MM.1S (cell line): ENCODE measurements around the gene RSPH4A.
"Not testable (repeated sequence)": the region's sequence is repeated elsewhere in the genome, so short reads cannot be mapped to it uniquely, and the experiment has no call there.

ENCODE experiments used
- DNase-seq: peaks from one replicate; pipeline ENCODE4 v3.0.0-alpha.2; 2015
- H2AFZ ChIP-seq: fragments of 300-600 bp; sonication (generic); 2 replicates; pipeline ENCODE4 v1.6.0; 2016; ENCODE audit warnings: antibody characterized with exemption, low read length
- H3F3A ChIP-seq: fragments of 300-600 bp; sonication (generic); 2 replicates; pipeline ENCODE4 v1.6.1; 2016; ENCODE audit warnings: mild to moderate bottlenecking, antibody characterized with exemption, low read length, moderate library complexity, mixed read lengths; ENCODE audit not compliant: insufficient read depth
- H3K27ac ChIP-seq: fragments of 300-600 bp; sonication (generic); 2 replicates; pipeline ENCODE4 v1.5.1; 2016; ENCODE audit warnings: mild to moderate bottlenecking, low read length
- H3K27me3 ChIP-seq: fragments of 300-600 bp; sonication (generic); replicated peaks from 2 replicates; pipeline ENCODE4 v1.6.0; 2016; ENCODE audit warnings: low read length; ENCODE audit not compliant: insufficient read depth
- H3K36me3 ChIP-seq: fragments of 300-600 bp; sonication (generic); replicated peaks from 2 replicates; pipeline ENCODE4 v1.6.1; 2016; ENCODE audit warnings: mild to moderate bottlenecking, low read length, mixed read lengths; ENCODE audit not compliant: insufficient read depth
- H3K4me1 ChIP-seq: fragments of 300-600 bp; sonication (generic); 2 replicates; pipeline ENCODE4 v1.6.1; 2016; ENCODE audit warnings: low read length, mixed read lengths
- H3K4me2 ChIP-seq: fragments of 300-600 bp; sonication (generic); 2 replicates; pipeline ENCODE4 v1.6.0; 2016; ENCODE audit warnings: low read depth, low read length
- H3K4me3 ChIP-seq: fragments of 300-600 bp; sonication (generic); 2 replicates; pipeline ENCODE4 v1.5.1; 2016; ENCODE audit warnings: low read length, mixed read lengths
- H3K79me2 ChIP-seq: fragments of 300-600 bp; sonication (generic); 2 replicates; pipeline ENCODE4 v1.6.1; 2016; ENCODE audit warnings: mixed run types, low read length, mixed read lengths
- H3K9ac ChIP-seq: fragments of 300-600 bp; sonication (generic); 2 replicates; pipeline ENCODE4 v1.6.1; 2016; ENCODE audit warnings: low read length, mixed read lengths
- H3K9me2 ChIP-seq: fragments of 300-600 bp; sonication (generic); replicated peaks from 2 replicates; pipeline ENCODE4 v1.6.1; 2016; ENCODE audit warnings: mild to moderate bottlenecking, low read length, mixed read lengths; ENCODE audit not compliant: insufficient read depth
- H3K9me3 ChIP-seq: fragments of 300-600 bp; sonication (generic); replicated peaks from 2 replicates; pipeline ENCODE4 v1.6.1; 2016; ENCODE audit warnings: mild to moderate bottlenecking, low read length, mixed read lengths; ENCODE audit not compliant: insufficient read depth
- H4K20me1 ChIP-seq: fragments of 300-600 bp; sonication (generic); 2 replicates; pipeline ENCODE4 v1.6.1; 2016; ENCODE audit warnings: mild to moderate bottlenecking, low read length, moderate library complexity, mixed read lengths; ENCODE audit not compliant: insufficient read depth
- CTCF ChIP-seq: fragments of 300-600 bp; sonication (generic); IDR thresholded peaks from 2 replicates; pipeline ENCODE4 v1.5.1; 2016; ENCODE audit warnings: antibody characterized with exemption, low read length, mixed read lengths
- EZH2 ChIP-seq: fragments of 300-600 bp; sonication (generic); optimal IDR thresholded peaks from 2 replicates; pipeline ENCODE3; 2017; ENCODE audit warnings: low read depth, mild to moderate bottlenecking, antibody characterized with exemption, low read length, mixed read lengths
- EZH2phosphoT487 ChIP-seq: fragments of 300-600 bp; sonication (generic); IDR thresholded peaks from 2 replicates; pipeline ENCODE4 v1.6.1; 2018; ENCODE audit warnings: antibody characterized with exemption, low read length

RSPH4A gene

GRCh38 chr6:116595247-116595646 is 21.0 kb upstream of the RSPH4A start:
- H3K79me2 ChIP-seq = no peaks in the 10 kb centered on the region
- peaks cover 2% of the 10 kb centered on the region for H3K36me3 ChIP-seq
- H3K27me3 ChIP-seq = no peaks in the 10 kb centered on the region
- H3K4me1 ChIP-seq = no peaks in the 10 kb centered on the region
- H3K9me2 ChIP-seq = no peaks in the 10 kb centered on the region
- H3K4me3 ChIP-seq = no peak overlapping the region
- no peak overlapping the region for H3K9ac ChIP-seq
- TF ChIP-seq EZH2phosphoT487 (no peak), EZH2 (no peak), CTCF (no peak)
- no peaks in the 10 kb centered on the region for H3K9me3 ChIP-seq
- H4K20me1 ChIP-seq = no peaks in the 10 kb centered on the region
- no peak overlapping the region for H3K4me2 ChIP-seq
- H2AFZ ChIP-seq = no peak overlapping the region
- DNase-seq = no peak
- no peaks in the 10 kb centered on the region for H3F3A ChIP-seq
- H3K27ac ChIP-seq = no peak overlapping the region

GRCh38 chr6:116596815-116597214 is 19.5 kb upstream of the RSPH4A start:
- Histone ChIP-seq H3F3A (no peaks in the 10 kb centered on the region), H3K9me3 (no peaks in the 10 kb centered on the region), H3K79me2 (no peaks in the 10 kb centered on the region), H2AFZ (no peak overlapping the region), H3K27me3 (no peaks in the 10 kb centered on the region), H3K9ac (no peak overlapping the region), H3K4me3 (no peak overlapping the region), H3K9me2 (no peaks in the 10 kb centered on the region), H3K4me2 (no peak overlapping the region), H3K27ac (no peak overlapping the region), H3K4me1 (no peaks in the 10 kb centered on the region), H4K20me1 (no peaks in the 10 kb centered on the region), H3K36me3 (no peaks in the 10 kb centered on the region; the same call in 1 of the 2 replicates)
- TF ChIP-seq EZH2phosphoT487 (no peak), CTCF (no peak), EZH2 (no peak)
- DNase-seq = no peak

DNA sequence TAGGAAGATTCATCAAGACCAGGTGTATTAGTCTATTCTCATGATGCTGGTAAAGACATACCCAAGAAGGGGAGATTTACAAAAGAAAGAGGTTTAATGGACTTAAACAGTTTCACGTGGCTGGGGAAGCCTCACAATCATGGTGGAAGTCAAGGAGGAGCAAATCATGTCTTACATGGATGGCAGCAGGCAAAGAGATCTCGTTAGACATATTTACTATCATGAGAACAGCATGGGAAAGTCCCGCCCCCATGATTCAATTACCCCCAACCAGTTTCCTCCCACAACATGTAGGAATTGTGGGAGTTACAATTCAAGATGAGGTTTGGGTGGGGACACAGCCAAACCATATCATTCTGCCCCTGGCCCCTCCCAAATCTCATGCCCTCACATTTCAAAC is 12.4 kb upstream of the RSPH4A start:
- not testable (repeated sequence) for H3K27ac ChIP-seq, H3K4me1 ChIP-seq, H2AFZ ChIP-seq, H3K9ac ChIP-seq, H3K9me2 ChIP-seq, H3K79me2 ChIP-seq, H3K27me3 ChIP-seq, H3K4me2 ChIP-seq, H3K4me3 ChIP-seq, DNase-seq, H3F3A ChIP-seq, H4K20me1 ChIP-seq, H3K9me3 ChIP-seq, H3K36me3 ChIP-seq

DNA sequence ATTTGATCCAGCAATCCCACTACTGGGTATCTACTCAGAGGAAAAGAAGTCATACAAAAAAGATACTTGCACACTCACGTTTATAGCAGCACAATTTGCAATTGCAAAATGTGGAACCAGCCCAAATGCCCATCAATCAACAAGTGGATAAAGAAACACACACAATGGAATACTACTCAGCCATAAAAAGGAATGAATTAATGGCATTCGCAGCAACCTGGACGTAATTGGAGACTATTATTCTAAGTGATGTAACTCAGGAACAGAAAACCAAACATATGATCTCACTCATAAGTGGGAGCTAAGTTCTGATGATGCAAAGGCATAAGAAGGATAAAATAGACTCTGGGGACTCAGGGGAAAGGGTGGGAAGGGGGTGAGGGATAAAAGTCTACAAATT is 11.4 kb upstream of the RSPH4A start:
- H3K9ac ChIP-seq, H3K79me2 ChIP-seq, H3K4me2 ChIP-seq, H3K9me2 ChIP-seq, H4K20me1 ChIP-seq, H3K4me1 ChIP-seq, H3K4me3 ChIP-seq, H3K9me3 ChIP-seq, H3K27me3 ChIP-seq, H3K27ac ChIP-seq, H2AFZ ChIP-seq, H3F3A ChIP-seq, H3K36me3 ChIP-seq, DNase-seq: not testable (repeated sequence)
